ENCODE data around the gene ZNF446. TPM values are rescaled to one million over a fixed set of nuclear protein-coding genes. Genes with fewer than 3 reads are reported as not detected.
"Not testable (repeated sequence)": the region's sequence is repeated elsewhere in the genome, so short reads cannot be mapped to it uniquely, and the experiment has no call there.

ZNF446 gene
- total RNA-seq, 6 experiments from 2014 or later = 1.4 to 5.4 (median 4.1) TPM

DNA sequence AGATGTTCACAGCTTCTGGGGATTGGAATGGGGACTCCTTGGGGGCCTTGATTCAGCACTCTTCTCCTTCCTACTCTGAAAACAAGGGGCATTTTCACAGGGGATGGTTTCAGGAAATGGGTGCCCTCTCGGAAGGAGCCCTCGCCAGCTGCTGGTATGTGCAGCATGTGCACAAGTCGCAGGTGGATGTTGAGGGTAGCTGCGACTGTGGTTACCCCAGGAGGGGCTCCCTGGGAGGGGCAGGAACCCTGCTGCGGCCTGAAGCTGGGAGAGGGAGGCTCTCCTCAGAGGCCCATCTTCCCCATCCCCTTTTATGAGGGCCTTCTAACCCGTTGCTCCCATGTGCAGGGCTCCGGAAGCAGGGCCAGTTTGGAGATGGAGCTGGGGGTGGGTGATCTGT is 6.2 kb downstream of the ZNF446 start:
- Histone ChIP-seq H3K4me3 (no peak overlapping the region), H3K4me1 (peaks cover 0 to 3% (median 1%) of the 10 kb centered on the region in 4 donors), H3K36me3 (peaks cover 0 to 4% (median 0%) of the 10 kb centered on the region in 4 donors), H3K27me3 (no peaks in the 10 kb centered on the region), H3K9me3 (no peaks in the 10 kb centered on the region), H3K27ac (no peak overlapping the region)
- intact Hi-C loops (cut with DNase I) = no loop called here
- ATAC-seq (no peak), DNase-seq (peak in 1 of 3 donors; percentile 26)
- TF ChIP-seq, protein P1, sequence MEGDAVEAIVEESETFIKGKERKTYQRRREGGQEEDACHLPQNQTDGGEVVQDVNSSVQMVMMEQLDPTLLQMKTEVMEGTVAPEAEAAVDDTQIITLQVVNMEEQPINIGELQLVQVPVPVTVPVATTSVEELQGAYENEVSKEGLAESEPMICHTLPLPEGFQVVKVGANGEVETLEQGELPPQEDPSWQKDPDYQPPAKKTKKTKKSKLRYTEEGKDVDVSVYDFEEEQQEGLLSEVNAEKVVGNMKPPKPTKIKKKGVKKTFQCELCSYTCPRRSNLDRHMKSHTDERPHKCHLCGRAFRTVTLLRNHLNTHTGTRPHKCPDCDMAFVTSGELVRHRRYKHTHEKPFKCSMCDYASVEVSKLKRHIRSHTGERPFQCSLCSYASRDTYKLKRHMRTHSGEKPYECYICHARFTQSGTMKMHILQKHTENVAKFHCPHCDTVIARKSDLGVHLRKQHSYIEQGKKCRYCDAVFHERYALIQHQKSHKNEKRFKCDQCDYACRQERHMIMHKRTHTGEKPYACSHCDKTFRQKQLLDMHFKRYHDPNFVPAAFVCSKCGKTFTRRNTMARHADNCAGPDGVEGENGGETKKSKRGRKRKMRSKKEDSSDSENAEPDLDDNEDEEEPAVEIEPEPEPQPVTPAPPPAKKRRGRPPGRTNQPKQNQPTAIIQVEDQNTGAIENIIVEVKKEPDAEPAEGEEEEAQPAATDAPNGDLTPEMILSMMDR (IDR thresholded peaks at IDR 0.05) = no peak
- no peak for TF ChIP-seq POLR2A (IDR thresholded peaks at IDR 0.05)
- 90% methylated on average over 3 of the region's 7 CpGs for WGBS (ENCODE audit: insufficient coverage, low coverage, low lambda C conversion rate, missing lambda C conversion rate)

DNA sequence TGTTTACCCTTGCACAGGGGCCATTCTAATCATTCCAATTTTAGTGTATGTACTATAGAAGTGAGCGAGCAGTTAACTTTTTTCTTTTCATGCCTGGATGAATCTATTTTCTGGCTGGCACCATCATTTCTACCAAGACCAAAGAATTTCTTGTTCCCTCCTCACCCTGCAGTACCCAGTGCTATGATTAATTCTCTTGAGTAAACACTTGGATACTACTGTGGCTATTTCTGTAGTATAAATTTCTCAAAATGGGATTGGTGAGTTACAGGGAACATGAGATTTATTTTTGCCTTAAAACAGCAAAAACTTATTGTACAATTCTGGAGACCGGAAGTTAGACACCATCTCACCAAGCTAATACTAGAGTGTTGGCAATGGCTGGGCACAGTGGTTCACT is 7.6 kb downstream of the ZNF446 start:
- Histone ChIP-seq H3K9me3 (no peaks in the 10 kb centered on the region), H3K4me3 (no peak overlapping the region), H3K27ac (no peak overlapping the region), H3K4me1 (no peaks in the 10 kb centered on the region), H3K36me3 (peaks cover 0 to 4% (median 0%) of the 10 kb centered on the region in 4 donors), H3K27me3 (no peaks in the 10 kb centered on the region)
- 89% methylated on average over 1 of the region's 2 CpGs for WGBS (ENCODE audit: insufficient coverage, low coverage, low lambda C conversion rate, missing lambda C conversion rate)
- intact Hi-C loops (cut with DNase I) = no loop called here
- ATAC-seq = no peak
- TF ChIP-seq, protein P1 (IDR thresholded peaks at IDR 0.05) = no peak
- TF ChIP-seq POLR2A (IDR thresholded peaks at IDR 0.05) = no peak
- no peak for DNase-seq

DNA sequence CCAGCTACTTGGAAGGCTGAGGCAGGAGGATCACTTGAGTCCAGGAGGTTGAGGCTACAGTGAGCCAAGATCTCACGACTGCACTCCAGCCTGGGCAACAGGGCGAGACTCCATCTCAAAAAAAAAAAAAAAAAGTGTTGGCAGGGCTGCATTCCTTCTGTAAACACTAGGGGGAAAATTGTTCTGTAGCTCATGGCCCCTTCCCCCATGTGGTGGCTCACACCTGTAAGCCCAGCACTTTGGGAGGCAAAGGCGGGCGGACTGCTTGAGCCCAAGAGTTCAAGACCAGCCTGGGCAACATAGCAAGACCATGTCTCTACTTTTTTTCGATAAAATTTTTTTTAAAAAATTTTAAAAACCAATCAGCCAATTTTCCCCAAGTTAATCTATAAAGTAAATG is 8.2 kb downstream of the ZNF446 start:
- 82% methylated on average over 3 of the region's 5 CpGs for WGBS (ENCODE audit: insufficient coverage, low coverage, low lambda C conversion rate, missing lambda C conversion rate)
- H3K27me3 ChIP-seq; ATAC-seq; H3K36me3 ChIP-seq; H3K4me1 ChIP-seq; H3K4me3 ChIP-seq; intact Hi-C loops (cut with DNase I); H3K27ac ChIP-seq; H3K9me3 ChIP-seq: not testable (repeated sequence)
- DNase-seq = peak in 1 of 3 donors; percentile 24

DNA sequence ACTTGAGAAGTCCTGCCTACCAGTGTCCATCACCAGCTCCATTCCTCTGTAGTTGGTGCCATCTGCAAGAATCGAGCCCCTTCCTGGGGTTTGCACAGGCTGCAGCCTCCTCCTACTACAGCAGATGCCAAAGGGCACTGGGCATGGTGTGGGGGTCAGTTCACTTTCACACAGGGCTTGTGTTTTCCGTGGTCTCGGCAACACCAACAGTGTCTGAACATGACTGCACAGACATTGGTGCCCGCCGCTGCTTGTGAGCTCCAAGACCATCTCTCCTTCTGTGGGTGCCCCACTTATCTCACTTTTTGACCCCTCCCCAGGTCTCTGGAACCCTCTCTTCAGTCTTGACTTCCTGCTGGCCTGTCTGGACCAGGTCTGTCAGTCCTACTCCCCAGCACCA is 15.2 kb downstream of the ZNF446 start:
- no peak for DNase-seq
- peak in 1 of 4 donors; percentile 7 for ATAC-seq
- no peak overlapping the region for H3K4me3 ChIP-seq
- H3K4me1 ChIP-seq = no peaks in the 10 kb centered on the region
- no peaks in the 10 kb centered on the region for H3K36me3 ChIP-seq
- H3K9me3 ChIP-seq = no peaks in the 10 kb centered on the region
- 89% methylated on average over 5 of the region's 5 CpGs for WGBS (ENCODE audit: insufficient coverage, low coverage, low lambda C conversion rate, missing lambda C conversion rate)
- TF ChIP-seq, protein P1 (IDR thresholded peaks at IDR 0.05) = no peak
- no peak for TF ChIP-seq POLR2A (IDR thresholded peaks at IDR 0.05)
- H3K27ac ChIP-seq = no peak overlapping the region
- intact Hi-C loops (cut with DNase I) = no loop called here
- no peaks in the 10 kb centered on the region for H3K27me3 ChIP-seq

DNA sequence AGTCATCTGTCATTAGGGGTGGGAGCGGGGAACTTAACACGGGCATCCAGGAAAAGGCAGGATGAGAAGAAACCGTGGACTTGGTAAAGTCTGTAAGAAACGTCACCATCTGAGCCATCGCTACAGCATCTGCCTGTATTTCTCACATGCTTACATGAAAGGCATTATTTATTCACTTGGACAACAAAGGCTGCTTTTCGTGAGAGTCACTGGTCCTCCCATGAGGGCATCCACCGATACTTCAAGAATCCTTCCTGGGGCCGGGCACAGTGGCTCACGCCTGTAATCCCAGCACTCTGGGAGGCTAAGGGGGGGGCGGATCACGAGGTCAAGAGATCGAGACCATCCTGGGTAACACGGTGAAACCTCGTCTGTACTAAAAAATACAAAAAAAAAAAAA is 16.1 kb downstream of the ZNF446 start:
- Histone ChIP-seq H3K4me3 (no peak overlapping the region), H3K27me3 (no peaks in the 10 kb centered on the region), H3K36me3 (no peaks in the 10 kb centered on the region), H3K27ac (no peak overlapping the region), H3K4me1 (no peaks in the 10 kb centered on the region), H3K9me3 (no peaks in the 10 kb centered on the region)
- intact Hi-C loops (cut with DNase I) = no loop called here
- no peak for ATAC-seq
- no peak for DNase-seq
- TF ChIP-seq, protein P1 (IDR thresholded peaks at IDR 0.05) = no peak
- no peak for TF ChIP-seq POLR2A (IDR thresholded peaks at IDR 0.05)
- 88% methylated on average over 13 of the region's 14 CpGs for WGBS (ENCODE audit: insufficient coverage, low coverage, low lambda C conversion rate, missing lambda C conversion rate)

All from right lobe of liver (tissue), 6 donors.